Stimulated activated CD8-positive, alpha-beta memory T cell treated with anti-CD3 and anti-CD28 coated beads, Interleukin-2, amount 100 ng/mL, for 1 hour (primary cell): ENCODE data around the gene SLC22A17.
"Not testable (repeated sequence)": the region's sequence is repeated elsewhere in the genome, so short reads cannot be mapped to it uniquely, and the experiment has no call there.

ENCODE experiments used
- DNase-seq, 2 donors: peaks; one replicate each; pipeline ENCODE4 v3.0.0-alpha.2; 2020; ENCODE audit warnings: low read depth in 2 of 2

SLC22A17 gene

GRCh38 chr14:23352506-23353432, at the start of gene SLC22A17:
Gene SLC22A17 (minus strand): TSS chr14:23352887.
- peak in 1 of 2 donors; percentile 21 for DNase-seq

GRCh38 chr14:23401291-23401690, 48.6 kb upstream of the SLC22A17 start:
- DNase-seq: no peak

- not testable (repeated sequence) for DNase-seq
Observed at GRCh38 chr14:23400496-23401149, 47.9 kb upstream of the SLC22A17 start.

GRCh38 chr14:23399591-23399990, 46.9 kb upstream of the SLC22A17 start:
- DNase-seq: no peak

GRCh38 chr14:23399136-23399535, 46.4 kb upstream of the SLC22A17 start:
- DNase-seq: no peak

GRCh38 chr14:23398348-23398747, 45.7 kb upstream of the SLC22A17 start:
- no peak for DNase-seq

GRCh38 chr14:23396781-23397407, 44.2 kb upstream of the SLC22A17 start:
- DNase-seq: no peak

- no peak for DNase-seq
Observed at GRCh38 chr14:23396126-23396525, 43.4 kb upstream of the SLC22A17 start.

GRCh38 chr14:23392613-23393012, 39.9 kb upstream of the SLC22A17 start:
- no peak for DNase-seq

GRCh38 chr14:23389871-23390270, 37.2 kb upstream of the SLC22A17 start:
- not testable (repeated sequence) for DNase-seq

GRCh38 chr14:23389396-23389795, 36.7 kb upstream of the SLC22A17 start:
- no peak for DNase-seq

- DNase-seq: no peak
Observed at GRCh38 chr14:23388996-23389395, 36.3 kb upstream of the SLC22A17 start.

GRCh38 chr14:23387916-23388882, 35.5 kb upstream of the SLC22A17 start:
- DNase-seq: no peak

- no peak for DNase-seq
Observed at GRCh38 chr14:23386999-23387398, 34.3 kb upstream of the SLC22A17 start.

- not testable (repeated sequence) for DNase-seq
Observed at GRCh38 chr14:23386266-23386657, 33.6 kb upstream of the SLC22A17 start.

GRCh38 chr14:23385642-23386265, 33.1 kb upstream of the SLC22A17 start:
- DNase-seq: no peak

GRCh38 chr14:23385244-23385641, 32.6 kb upstream of the SLC22A17 start:
- DNase-seq: no peak

GRCh38 chr14:23384364-23385080, 31.8 kb upstream of the SLC22A17 start:
- DNase-seq: no peak

- no peak for DNase-seq
Observed at GRCh38 chr14:23382731-23383440, 30.2 kb upstream of the SLC22A17 start.

- DNase-seq: no peak
Observed at GRCh38 chr14:23382276-23382675, 29.6 kb upstream of the SLC22A17 start.
